HG02798 (cell line): Measurements from ENCODE around the gene FDPS.

Source experiments
- ATAC-seq: cut with Tn5 transposase; IDR thresholded peaks from one replicate; pipeline ENCODE4 v1.9.1; 2021; ENCODE audit warnings: mild to moderate bottlenecking; ENCODE audit not compliant: unreplicated experiment, poor library complexity

Gene FDPS

GRCh38 chr1:155308493-155309422 is at the start of gene FDPS:
TSS of gene FDPS (plus strand) at chr1:155308866. CDS start at chr1:155309790, 924 bp downstream.
- ATAC-seq = peak; percentile 97

- ATAC-seq = no peak
Observed at GRCh38 chr1:155260276-155260675, 48.4 kb upstream of the FDPS start.

GRCh38 chr1:155261493-155261851 is 47.2 kb upstream of the FDPS start:
- ATAC-seq = peak; percentile 1

GRCh38 chr1:155261852-155262673 is 46.6 kb upstream of the FDPS start, which contains the start of gene SCAMP3:
TSS of gene SCAMP3 (minus strand) at chr1:155262360. CDS start at chr1:155262151, 209 bp downstream.
- ATAC-seq = peak; percentile 96

GRCh38 chr1:155263067-155263466 is 45.6 kb upstream of the FDPS start:
- ATAC-seq = no peak

- ATAC-seq = no peak
Observed at GRCh38 chr1:155266553-155266952, 42.1 kb upstream of the FDPS start.

- no peak for ATAC-seq
Observed at GRCh38 chr1:155267373-155267772, 41.3 kb upstream of the FDPS start.

- no peak for ATAC-seq
Observed at GRCh38 chr1:155268630-155269029, 40.0 kb upstream of the FDPS start.

- ATAC-seq = no peak
Observed at GRCh38 chr1:155269381-155269780, 39.3 kb upstream of the FDPS start.

GRCh38 chr1:155272466-155273342 is 36.0 kb upstream of the FDPS start:
- peak; percentile 29 for ATAC-seq

- ATAC-seq = peak; percentile 88
Observed at GRCh38 chr1:155273343-155274245, 35.1 kb upstream of the FDPS start, which contains the start of gene CLK2. TSS of gene CLK2 (minus strand) at chr1:155273504. CDS start at chr1:155270977, 2,527 bp downstream.

- peak; percentile 71 for ATAC-seq
Observed at GRCh38 chr1:155277070-155277901, 31.4 kb upstream of the FDPS start, which contains the start of gene HCN3. TSS of gene HCN3 (plus strand) at chr1:155277463. CDS start at chr1:155277591, 128 bp downstream.

GRCh38 chr1:155277902-155278688 is 30.6 kb upstream of the FDPS start:
- no peak for ATAC-seq

- no peak for ATAC-seq
Observed at GRCh38 chr1:155278689-155279160, 29.9 kb upstream of the FDPS start.

GRCh38 chr1:155279268-155279667 is 29.4 kb upstream of the FDPS start:
- ATAC-seq = no peak

GRCh38 chr1:155282488-155283091 is 26.1 kb upstream of the FDPS start:
- no peak for ATAC-seq

- no peak for ATAC-seq
Observed at GRCh38 chr1:155284476-155284875, 24.2 kb upstream of the FDPS start.
